K562 (cell line): ENCODE results near the gene SLC25A40. TPM values are rescaled to one million over a fixed set of nuclear protein-coding genes. Genes with fewer than 3 reads are reported as not detected.

Experiments
- NCOR1 ChIP-seq: fragments of 450-650 bp; IDR thresholded peaks from 2 replicates; pipeline ENCODE4 v1.6.1; 2016; ENCODE audit warnings: mild to moderate bottlenecking, moderate library complexity
- NR3C1 ChIP-seq: sonication (generic); formaldehyde crosslinking; IDR thresholded peaks from 2 replicates; pipeline ENCODE4 v1.8.1; 2022; ENCODE audit warnings: missing genetic modification reagents
- SAFB ChIP-seq: fragments of 200-400 bp; formaldehyde crosslinking; IDR thresholded peaks from 2 replicates; pipeline ENCODE4 v1.6.1; 2017; ENCODE audit warnings: low read depth, low read length, borderline replicate concordance
- TBL1XR1 ChIP-seq, 2 experiments: IDR thresholded peaks; 2 replicates each; pipeline ENCODE4 v1.6.1; 2012; ENCODE audit warnings: improper control_type of control experiment in 2 of 2, low read length in 2 of 2, mild to moderate bottlenecking in 1 of 2
- TEAD1 ChIP-seq, 2 experiments: fragments of 450-650 bp in 1 of 2; sonication (generic) in 1 of 2; formaldehyde crosslinking; IDR thresholded peaks; 2 replicates each; pipeline versions ENCODE4 v1.4.0 to v1.8.0; 2020 to 2022; ENCODE audit warnings: mild to moderate bottlenecking in 2 of 2, missing genetic modification reagents in 1 of 2
- ZZZ3 ChIP-seq: fragments of 450-650 bp; IDR thresholded peaks from 2 replicates; pipeline ENCODE4 v1.6.1; 2016; ENCODE audit warnings: antibody characterized with exemption, mild to moderate bottlenecking, moderate library complexity
- polyA plus RNA-seq, 8 experiments: library from polyadenylated mRNA; depleted of rRNA in 4 of 8; stranded (reverse) in 5 of 8; unstranded in 3 of 8; fragments of >200 nt; fragmentation: Nextera tagmentation in 2 of 8; fragmentation: Illumina TruSeq in 1 of 8; extraction: Ambion mirVana in 2 of 8; extraction: Trizol in 1 of 8; gene quantifications; 2 replicates each; pipeline versions ENCODE4 v1.2.1 to v1.2.3, GENCODE V29; 2011 to 2014; ENCODE audit warnings: inconsistent platforms in 1 of 8, missing spikeins in 1 of 8
- total RNA-seq, 7 experiments: library from RNA; depleted of rRNA in 6 of 7; stranded (reverse); fragments of >200 nt in 6 of 7; fragmentation: Illumina TruSeq in 2 of 7; extraction: Trizol in 2 of 7; gene quantifications; 2 replicates each; pipeline versions ENCODE4 v1.2.1 to v1.2.3, GENCODE V29; 2011 to 2021; ENCODE audit warnings: low replicate concordance in 1 of 7
- TF ChIP-seq, protein P1 (sequence below), 2 experiments: fragments of 450-650 bp; formaldehyde crosslinking in 1 of 2; IDR thresholded peaks; 2 replicates each; pipeline versions ENCODE4 v1.4.0 to v1.6.1; 2014 to 2020; ENCODE audit warnings: mild to moderate bottlenecking in 2 of 2, borderline replicate concordance in 1 of 2, low read depth in 1 of 2
- TF ChIP-seq, protein P2 (sequence below): fragments of 450-650 bp; IDR thresholded peaks from 2 replicates; pipeline ENCODE4 v1.6.1; 2018; ENCODE audit not compliant: partially characterized antibody
- TF ChIP-seq, protein P3 (sequence below), 2 experiments: fragments of 450-650 bp; IDR thresholded peaks; 2 replicates each; pipeline ENCODE4 v1.6.1; 2018; ENCODE audit warnings: mild to moderate bottlenecking in 2 of 2, low read depth in 1 of 2; ENCODE audit not compliant: partially characterized antibody in 2 of 2

SLC25A40 gene
- total and polyA plus RNA-seq, 9 of the 15 experiments (the other 6 are each of a cell fraction or from before 2014, with no cell fraction given) = 6.7 to 44.0 (median 26.5) TPM

- TF ChIP-seq TEAD1 (CRISPR knock-in tag; IDR thresholded peaks at IDR 0.05) (peak in 1 of 2 experiments; percentile 58; a peak in 2 of 4 replicates), TBL1XR1 (IDR thresholded peaks at IDR 0.05; ENCODE audit: low read length in 2 of 2) (0 out of 4 replicates have a peak, but pooled peaks of 1 of the 2 experiments have one; percentile 4), NR3C1 (CRISPR knock-in tag) (peak; percentile 19; the same call in 1 of the 2 replicates), NCOR1 (no peak; the same call in 1 of the 2 replicates), SAFB (no peak), ZZZ3 (0 out of 2 replicates have a peak, but pooled peaks have one; percentile 24)
- TF ChIP-seq, protein P1, sequence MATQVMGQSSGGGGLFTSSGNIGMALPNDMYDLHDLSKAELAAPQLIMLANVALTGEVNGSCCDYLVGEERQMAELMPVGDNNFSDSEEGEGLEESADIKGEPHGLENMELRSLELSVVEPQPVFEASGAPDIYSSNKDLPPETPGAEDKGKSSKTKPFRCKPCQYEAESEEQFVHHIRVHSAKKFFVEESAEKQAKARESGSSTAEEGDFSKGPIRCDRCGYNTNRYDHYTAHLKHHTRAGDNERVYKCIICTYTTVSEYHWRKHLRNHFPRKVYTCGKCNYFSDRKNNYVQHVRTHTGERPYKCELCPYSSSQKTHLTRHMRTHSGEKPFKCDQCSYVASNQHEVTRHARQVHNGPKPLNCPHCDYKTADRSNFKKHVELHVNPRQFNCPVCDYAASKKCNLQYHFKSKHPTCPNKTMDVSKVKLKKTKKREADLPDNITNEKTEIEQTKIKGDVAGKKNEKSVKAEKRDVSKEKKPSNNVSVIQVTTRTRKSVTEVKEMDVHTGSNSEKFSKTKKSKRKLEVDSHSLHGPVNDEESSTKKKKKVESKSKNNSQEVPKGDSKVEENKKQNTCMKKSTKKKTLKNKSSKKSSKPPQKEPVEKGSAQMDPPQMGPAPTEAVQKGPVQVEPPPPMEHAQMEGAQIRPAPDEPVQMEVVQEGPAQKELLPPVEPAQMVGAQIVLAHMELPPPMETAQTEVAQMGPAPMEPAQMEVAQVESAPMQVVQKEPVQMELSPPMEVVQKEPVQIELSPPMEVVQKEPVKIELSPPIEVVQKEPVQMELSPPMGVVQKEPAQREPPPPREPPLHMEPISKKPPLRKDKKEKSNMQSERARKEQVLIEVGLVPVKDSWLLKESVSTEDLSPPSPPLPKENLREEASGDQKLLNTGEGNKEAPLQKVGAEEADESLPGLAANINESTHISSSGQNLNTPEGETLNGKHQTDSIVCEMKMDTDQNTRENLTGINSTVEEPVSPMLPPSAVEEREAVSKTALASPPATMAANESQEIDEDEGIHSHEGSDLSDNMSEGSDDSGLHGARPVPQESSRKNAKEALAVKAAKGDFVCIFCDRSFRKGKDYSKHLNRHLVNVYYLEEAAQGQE (IDR thresholded peaks at IDR 0.05; ENCODE audit: borderline replicate concordance) = no peak
- TF ChIP-seq, protein P1 (CRISPR knock-in tag; IDR thresholded peaks at IDR 0.05; ENCODE audit: low read depth) = 0 out of 2 replicates have a peak, but pooled peaks have one; percentile 11
- TF ChIP-seq, protein P2, sequence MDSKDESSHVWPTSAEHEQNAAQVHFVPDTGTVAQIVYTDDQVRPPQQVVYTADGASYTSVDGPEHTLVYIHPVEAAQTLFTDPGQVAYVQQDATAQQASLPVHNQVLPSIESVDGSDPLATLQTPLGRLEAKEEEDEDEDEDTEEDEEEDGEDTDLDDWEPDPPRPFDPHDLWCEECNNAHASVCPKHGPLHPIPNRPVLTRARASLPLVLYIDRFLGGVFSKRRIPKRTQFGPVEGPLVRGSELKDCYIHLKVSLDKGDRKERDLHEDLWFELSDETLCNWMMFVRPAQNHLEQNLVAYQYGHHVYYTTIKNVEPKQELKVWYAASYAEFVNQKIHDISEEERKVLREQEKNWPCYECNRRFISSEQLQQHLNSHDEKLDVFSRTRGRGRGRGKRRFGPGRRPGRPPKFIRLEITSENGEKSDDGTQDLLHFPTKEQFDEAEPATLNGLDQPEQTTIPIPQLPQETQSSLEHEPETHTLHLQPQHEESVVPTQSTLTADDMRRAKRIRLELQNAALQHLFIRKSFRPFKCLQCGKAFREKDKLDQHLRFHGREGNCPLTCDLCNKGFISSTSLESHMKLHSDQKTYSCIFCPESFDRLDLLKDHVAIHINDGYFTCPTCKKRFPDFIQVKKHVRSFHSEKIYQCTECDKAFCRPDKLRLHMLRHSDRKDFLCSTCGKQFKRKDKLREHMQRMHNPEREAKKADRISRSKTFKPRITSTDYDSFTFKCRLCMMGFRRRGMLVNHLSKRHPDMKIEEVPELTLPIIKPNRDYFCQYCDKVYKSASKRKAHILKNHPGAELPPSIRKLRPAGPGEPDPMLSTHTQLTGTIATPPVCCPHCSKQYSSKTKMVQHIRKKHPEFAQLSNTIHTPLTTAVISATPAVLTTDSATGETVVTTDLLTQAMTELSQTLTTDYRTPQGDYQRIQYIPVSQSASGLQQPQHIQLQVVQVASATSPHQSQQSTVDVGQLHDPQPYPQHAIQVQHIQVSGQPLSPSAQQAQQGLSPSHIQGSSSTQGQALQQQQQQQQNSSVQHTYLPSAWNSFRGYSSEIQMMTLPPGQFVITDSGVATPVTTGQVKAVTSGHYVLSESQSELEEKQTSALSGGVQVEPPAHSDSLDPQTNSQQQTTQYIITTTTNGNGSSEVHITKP = no peak
- TF ChIP-seq, protein P3, sequence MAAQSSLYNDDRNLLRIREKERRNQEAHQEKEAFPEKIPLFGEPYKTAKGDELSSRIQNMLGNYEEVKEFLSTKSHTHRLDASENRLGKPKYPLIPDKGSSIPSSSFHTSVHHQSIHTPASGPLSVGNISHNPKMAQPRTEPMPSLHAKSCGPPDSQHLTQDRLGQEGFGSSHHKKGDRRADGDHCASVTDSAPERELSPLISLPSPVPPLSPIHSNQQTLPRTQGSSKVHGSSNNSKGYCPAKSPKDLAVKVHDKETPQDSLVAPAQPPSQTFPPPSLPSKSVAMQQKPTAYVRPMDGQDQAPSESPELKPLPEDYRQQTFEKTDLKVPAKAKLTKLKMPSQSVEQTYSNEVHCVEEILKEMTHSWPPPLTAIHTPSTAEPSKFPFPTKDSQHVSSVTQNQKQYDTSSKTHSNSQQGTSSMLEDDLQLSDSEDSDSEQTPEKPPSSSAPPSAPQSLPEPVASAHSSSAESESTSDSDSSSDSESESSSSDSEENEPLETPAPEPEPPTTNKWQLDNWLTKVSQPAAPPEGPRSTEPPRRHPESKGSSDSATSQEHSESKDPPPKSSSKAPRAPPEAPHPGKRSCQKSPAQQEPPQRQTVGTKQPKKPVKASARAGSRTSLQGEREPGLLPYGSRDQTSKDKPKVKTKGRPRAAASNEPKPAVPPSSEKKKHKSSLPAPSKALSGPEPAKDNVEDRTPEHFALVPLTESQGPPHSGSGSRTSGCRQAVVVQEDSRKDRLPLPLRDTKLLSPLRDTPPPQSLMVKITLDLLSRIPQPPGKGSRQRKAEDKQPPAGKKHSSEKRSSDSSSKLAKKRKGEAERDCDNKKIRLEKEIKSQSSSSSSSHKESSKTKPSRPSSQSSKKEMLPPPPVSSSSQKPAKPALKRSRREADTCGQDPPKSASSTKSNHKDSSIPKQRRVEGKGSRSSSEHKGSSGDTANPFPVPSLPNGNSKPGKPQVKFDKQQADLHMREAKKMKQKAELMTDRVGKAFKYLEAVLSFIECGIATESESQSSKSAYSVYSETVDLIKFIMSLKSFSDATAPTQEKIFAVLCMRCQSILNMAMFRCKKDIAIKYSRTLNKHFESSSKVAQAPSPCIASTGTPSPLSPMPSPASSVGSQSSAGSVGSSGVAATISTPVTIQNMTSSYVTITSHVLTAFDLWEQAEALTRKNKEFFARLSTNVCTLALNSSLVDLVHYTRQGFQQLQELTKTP (IDR thresholded peaks at IDR 0.05; ENCODE audit: low read depth in 1 of 2, partially characterized antibody in 2 of 2) = peak in 1 of 2 experiments; percentile 22
Observed at GRCh38 chr7:87876869-87877234, 692 bp upstream of the SLC25A40 start (continued).
